MG63 (cell line): ENCODE data around the gene COL2A1. TPM values are rescaled to one million over a fixed set of nuclear protein-coding genes. Genes with fewer than 3 reads are reported as not detected.

ENCODE experiments used
- DNase-seq: peaks from one replicate; pipeline ENCODE4 v3.0.0-alpha.2; 2020
- H3K27me3 ChIP-seq: fragments of 250-450 bp; sonication (Bioruptor Pico); 2 replicates; pipeline ENCODE4 v1.5.1; 2020; ENCODE audit warnings: mild to moderate bottlenecking, moderate library complexity
- H3K36me3 ChIP-seq: fragments of 250-450 bp; sonication (Bioruptor Pico); 2 replicates; pipeline ENCODE4 v1.5.1; 2020; ENCODE audit warnings: mild to moderate bottlenecking, moderate library complexity
- H3K4me3 ChIP-seq: fragments of 250-450 bp; sonication (Bioruptor Pico); 2 replicates; pipeline ENCODE4 v1.5.1; 2020; ENCODE audit warnings: mild to moderate bottlenecking, moderate library complexity
- H3K9me3 ChIP-seq: fragments of 250-450 bp; sonication (Bioruptor Pico); 2 replicates; pipeline ENCODE4 v1.5.1; 2020; ENCODE audit warnings: mild to moderate bottlenecking, moderate library complexity
- total RNA-seq: library from RNA; depleted of rRNA; stranded (reverse); fragments of >200 nt; shearing (Covaris generic); gene quantifications from 2 replicates; pipeline ENCODE4 v1.2.3, GENCODE V29; 2014; ENCODE audit warnings: low replicate concordance

Gene COL2A1
- total RNA-seq, 1 experiment from 2014 or later, result not detected

- Histone ChIP-seq H3K36me3 (no peaks in the 10 kb centered on the region), H3K9me3 (no peaks in the 10 kb centered on the region), H3K4me3 (no peak overlapping the region), H3K27me3 (no peaks in the 10 kb centered on the region)
- no peak for DNase-seq
Observed at GRCh38 chr12:47988073-47989022, 15.9 kb downstream of the COL2A1 start.

DNA sequence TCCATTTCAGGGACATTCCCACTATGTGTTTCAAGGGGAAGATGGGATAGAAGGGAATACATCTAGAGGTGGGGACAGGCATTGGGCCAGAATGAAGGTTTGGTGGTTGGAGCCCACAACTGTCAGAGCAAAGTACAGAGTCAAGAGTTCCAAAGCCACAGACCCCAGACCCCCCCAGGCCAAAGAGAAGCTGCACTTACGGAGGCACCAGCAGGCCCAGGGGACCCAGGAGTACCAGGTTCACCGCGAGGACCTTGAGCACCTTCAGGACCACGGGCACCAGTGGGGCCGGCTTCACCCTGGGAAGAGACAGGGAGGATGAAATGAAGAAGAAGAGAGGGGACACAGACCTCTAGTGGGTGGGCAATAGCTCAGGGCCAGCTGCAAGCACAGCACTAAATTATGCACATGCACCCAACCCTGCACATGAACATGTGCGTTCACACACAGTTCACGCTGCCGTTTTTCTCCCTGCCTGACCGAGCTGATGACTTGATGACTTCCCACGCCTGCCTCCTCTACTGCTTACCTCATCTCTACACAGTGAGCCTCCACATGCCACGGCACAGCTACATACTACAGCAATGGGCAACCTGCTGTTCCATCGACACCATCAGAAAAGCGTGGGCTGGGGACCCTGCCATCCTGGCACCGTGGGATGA is 16.7 kb downstream of the COL2A1 start:
- no peak overlapping the region for H3K4me3 ChIP-seq
- no peaks in the 10 kb centered on the region for H3K27me3 ChIP-seq
- no peaks in the 10 kb centered on the region for H3K9me3 ChIP-seq
- no peaks in the 10 kb centered on the region for H3K36me3 ChIP-seq
- DNase-seq, result no peak

DNA sequence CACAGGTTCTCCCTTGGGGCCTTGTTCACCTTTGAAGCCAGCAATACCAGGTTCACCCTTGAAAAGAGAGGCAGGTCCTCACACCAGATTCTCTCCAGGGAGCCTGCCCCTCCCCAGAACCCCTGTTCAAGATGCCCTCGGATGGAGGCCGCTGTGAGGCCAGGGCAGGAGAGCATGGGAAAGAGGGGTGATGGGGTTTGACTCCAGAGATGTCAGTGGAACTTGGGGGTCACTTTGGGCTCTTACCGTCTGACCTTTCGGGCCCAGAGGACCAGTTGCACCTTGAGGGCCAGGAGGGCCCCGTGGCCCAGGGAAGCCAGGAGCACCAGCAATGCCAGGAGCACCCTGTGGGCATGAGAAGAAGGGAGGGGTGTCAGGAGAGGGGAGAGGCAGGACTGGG is 17.4 kb downstream of the COL2A1 start:
- H3K4me3 ChIP-seq, result no peak overlapping the region
- DNase-seq, result no peak
- no peaks in the 10 kb centered on the region for H3K36me3 ChIP-seq
- H3K27me3 ChIP-seq, result no peaks in the 10 kb centered on the region
- H3K9me3 ChIP-seq, result no peaks in the 10 kb centered on the region

DNA sequence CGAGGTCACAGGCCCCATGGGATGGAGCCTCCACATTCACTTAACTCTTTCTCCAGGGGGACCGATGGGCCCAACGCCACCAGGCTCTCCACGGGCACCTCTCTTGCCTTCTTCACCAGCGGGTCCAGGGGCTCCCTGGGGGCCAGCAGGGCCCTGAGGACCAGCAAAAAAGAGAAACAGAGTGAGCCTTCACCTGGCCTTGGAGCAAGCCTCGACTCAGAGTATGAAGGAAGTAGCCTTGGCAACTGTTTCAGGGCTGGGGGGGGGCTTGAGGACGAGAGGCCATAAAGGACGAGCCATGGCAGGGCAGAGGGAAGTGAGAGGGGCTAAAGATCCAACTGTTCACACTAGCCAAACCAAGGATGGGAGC is 18.0 kb downstream of the COL2A1 start:
- Histone ChIP-seq H3K36me3 (no peaks in the 10 kb centered on the region), H3K4me3 (no peak overlapping the region), H3K27me3 (no peaks in the 10 kb centered on the region), H3K9me3 (no peaks in the 10 kb centered on the region)
- no peak for DNase-seq

- Histone ChIP-seq H3K9me3 (no peaks in the 10 kb centered on the region), H3K4me3 (no peak overlapping the region), H3K27me3 (no peaks in the 10 kb centered on the region), H3K36me3 (no peaks in the 10 kb centered on the region)
- no peak for DNase-seq
Observed at GRCh38 chr12:47985596-47986290, 18.5 kb downstream of the COL2A1 start.

GRCh38 chr12:47984331-47984801 is 19.9 kb downstream of the COL2A1 start:
- Histone ChIP-seq H3K9me3 (no peaks in the 10 kb centered on the region), H3K27me3 (no peaks in the 10 kb centered on the region), H3K36me3 (no peaks in the 10 kb centered on the region), H3K4me3 (no peak overlapping the region)
- DNase-seq, result no peak

DNA sequence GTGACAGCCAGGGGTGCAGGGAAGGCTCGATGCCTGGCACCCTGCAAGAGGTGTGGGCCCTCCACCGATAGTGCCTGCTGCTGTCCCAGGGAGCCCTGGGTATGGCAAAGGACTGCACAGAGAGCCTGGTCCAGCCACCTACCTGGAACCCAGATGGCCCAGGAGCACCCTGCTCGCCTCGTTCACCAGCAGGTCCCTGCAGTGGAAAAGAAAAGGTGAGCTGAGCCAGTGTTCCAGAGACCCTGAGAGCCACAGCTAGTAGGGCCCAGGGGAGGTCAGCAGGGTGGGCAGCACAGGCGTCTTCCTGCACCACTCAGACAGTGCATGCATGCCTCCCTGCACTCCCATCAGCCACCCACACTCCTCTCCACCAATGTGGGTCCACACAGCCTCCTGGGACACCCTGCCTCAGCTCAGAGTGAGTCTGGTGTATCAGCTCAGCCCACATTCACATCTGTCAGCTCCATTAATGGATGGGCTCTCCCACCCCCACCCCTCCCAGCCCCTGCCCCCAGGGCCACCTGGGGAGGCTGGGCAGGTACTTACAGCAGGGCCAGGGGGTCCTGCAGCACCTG is 20.6 kb downstream of the COL2A1 start:
- H3K36me3 ChIP-seq, result no peaks in the 10 kb centered on the region
- no peak for DNase-seq
- no peaks in the 10 kb centered on the region for H3K9me3 ChIP-seq

DNA sequence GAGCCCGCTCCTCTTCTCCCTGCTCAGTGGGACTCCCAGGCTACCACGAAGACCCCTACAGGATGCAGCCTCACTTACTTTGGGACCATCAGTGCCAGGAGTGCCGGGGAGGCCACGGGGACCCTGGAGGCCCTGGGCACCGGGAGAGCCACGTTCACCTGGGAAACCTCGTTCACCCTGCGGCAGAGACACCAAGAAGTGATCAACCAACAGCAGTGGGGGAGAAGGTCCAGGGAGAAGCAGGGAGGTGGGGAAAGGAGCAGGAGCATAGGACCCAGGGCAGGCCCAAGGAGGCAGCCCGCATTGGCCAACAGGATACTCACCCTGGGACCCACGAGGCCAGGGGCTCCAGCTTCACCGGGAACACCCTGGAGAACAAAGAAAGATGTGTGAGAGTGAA is 21.5 kb downstream of the COL2A1 start:
- Histone ChIP-seq H3K4me3 (no peak overlapping the region), H3K9me3 (no peaks in the 10 kb centered on the region), H3K27me3 (no peaks in the 10 kb centered on the region), H3K36me3 (no peaks in the 10 kb centered on the region)
- DNase-seq, result no peak

More for the DNA sequence above, 20.6 kb downstream of the COL2A1 start:
- no peaks in the 10 kb centered on the region for H3K27me3 ChIP-seq
- no peak overlapping the region for H3K4me3 ChIP-seq

- Histone ChIP-seq H3K36me3 (no peaks in the 10 kb centered on the region), H3K4me3 (no peak overlapping the region), H3K27me3 (no peaks in the 10 kb centered on the region), H3K9me3 (no peaks in the 10 kb centered on the region)
- DNase-seq, result no peak
Observed at GRCh38 chr12:47982311-47982710, 22.0 kb downstream of the COL2A1 start.

GRCh38 chr12:47981496-47982260 is 22.6 kb downstream of the COL2A1 start:
- Histone ChIP-seq H3K36me3 (no peaks in the 10 kb centered on the region), H3K4me3 (no peak overlapping the region), H3K9me3 (no peaks in the 10 kb centered on the region), H3K27me3 (no peaks in the 10 kb centered on the region)
- DNase-seq, result no peak

DNA sequence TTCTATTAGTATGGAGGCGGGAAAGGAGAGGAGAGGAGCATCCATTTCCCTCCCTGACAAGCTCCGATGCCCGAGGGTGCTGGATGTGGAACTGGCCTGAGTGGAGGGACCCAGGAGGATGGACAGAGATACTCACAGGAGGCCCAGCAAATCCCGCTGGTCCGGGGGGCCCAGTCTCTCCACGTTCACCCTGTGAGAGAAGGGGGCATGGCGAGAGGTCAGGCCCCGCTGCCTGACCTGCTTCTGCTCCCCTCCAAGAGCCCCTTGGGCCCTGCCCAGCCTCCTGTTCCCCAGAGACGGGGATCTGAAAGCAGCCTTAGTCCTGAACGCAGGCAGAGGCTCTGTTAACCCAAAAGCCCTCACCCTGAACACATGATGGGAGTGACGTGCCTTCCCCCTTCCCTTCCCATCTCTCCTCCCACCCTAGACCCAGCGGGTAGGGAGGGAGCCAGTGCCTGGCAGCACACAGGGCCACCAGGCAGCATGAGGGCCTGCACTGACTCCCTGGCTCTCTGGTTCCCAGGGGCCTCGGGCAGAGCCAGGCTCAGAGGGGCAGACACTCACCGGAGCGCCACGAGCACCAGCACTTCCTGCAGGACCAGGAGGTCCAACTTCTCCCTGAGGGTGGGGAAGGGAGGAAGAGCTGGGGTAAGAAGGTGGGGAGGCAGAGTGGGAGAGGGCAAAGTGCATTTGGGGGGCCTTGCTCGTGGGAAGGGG is 23.3 kb downstream of the COL2A1 start:
- DNase-seq, result no peak
- Histone ChIP-seq H3K27me3 (no peaks in the 10 kb centered on the region), H3K4me3 (no peak overlapping the region), H3K9me3 (no peaks in the 10 kb centered on the region), H3K36me3 (no peaks in the 10 kb centered on the region)

DNA sequence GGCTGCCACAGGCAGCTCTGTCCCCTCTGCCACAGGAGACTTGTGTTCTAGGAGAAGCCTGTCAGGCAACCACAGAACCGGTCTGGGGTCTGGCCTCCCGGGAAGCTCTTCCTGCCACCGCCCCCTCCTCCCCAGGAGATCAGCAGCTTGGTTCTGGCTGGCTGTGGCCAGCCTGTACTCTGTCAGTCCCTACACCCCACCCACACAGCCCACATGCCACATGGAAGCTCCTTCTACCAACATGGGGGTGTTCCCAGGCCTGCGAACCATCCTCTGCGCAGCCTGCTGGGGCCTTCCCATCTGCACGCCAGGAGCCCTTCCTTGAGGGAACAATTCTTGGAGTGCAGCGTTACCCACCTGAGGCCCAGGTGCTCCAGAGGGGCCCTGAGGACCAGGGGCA is 24.1 kb downstream of the COL2A1 start:
- Histone ChIP-seq H3K27me3 (no peaks in the 10 kb centered on the region), H3K4me3 (no peak overlapping the region), H3K36me3 (no peaks in the 10 kb centered on the region), H3K9me3 (no peaks in the 10 kb centered on the region)
- no peak for DNase-seq

GRCh38 chr12:47979686-47980085 is 24.6 kb downstream of the COL2A1 start:
- no peaks in the 10 kb centered on the region for H3K27me3 ChIP-seq
- H3K9me3 ChIP-seq, result no peaks in the 10 kb centered on the region
- no peak for DNase-seq
- no peak overlapping the region for H3K4me3 ChIP-seq
- H3K36me3 ChIP-seq, result no peaks in the 10 kb centered on the region

GRCh38 chr12:47979166-47979565 is 25.1 kb downstream of the COL2A1 start:
- no peaks in the 10 kb centered on the region for H3K36me3 ChIP-seq
- H3K4me3 ChIP-seq, result no peak overlapping the region
- no peak for DNase-seq
- H3K9me3 ChIP-seq, result no peaks in the 10 kb centered on the region
- H3K27me3 ChIP-seq, result no peaks in the 10 kb centered on the region

GRCh38 chr12:47978598-47978873 is 25.7 kb downstream of the COL2A1 start:
- no peaks in the 10 kb centered on the region for H3K27me3 ChIP-seq
- H3K4me3 ChIP-seq, result no peak overlapping the region

More at GRCh38 chr12:47978598-47978873, 25.7 kb downstream of the COL2A1 start:
- H3K36me3 ChIP-seq, result no peaks in the 10 kb centered on the region
- H3K9me3 ChIP-seq, result no peaks in the 10 kb centered on the region
- no peak for DNase-seq
